ENCODE results near the gene TNRC6C. TPM values are rescaled to one million over a fixed set of nuclear protein-coding genes. Genes with fewer than 3 reads are reported as not detected.

The TNRC6C gene
- total and polyA plus RNA-seq, 2 experiments from 2014 or later = 10.1 to 16.6 TPM

DNA sequence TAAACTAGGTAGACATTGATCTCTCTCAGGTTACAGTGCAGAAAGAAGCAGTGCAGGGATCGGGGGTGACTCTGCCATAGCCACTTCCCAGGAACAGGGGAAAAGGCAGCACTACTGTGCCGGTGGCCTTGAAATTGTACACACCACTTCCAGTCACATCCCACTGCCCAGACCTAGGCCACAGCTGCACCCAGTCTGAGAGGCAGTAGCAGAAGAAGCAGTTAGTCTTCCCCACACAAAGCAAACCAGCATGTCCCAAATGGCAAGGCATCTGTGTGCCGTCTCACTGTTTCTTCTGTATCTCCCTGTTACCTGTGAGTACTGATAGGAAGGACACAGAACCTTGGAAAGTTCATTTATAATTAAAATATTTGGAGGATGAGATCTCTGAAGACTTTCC is 123.0 kb downstream of the TNRC6C start:
- Mint-ChIP-seq H3K27ac (no peak overlapping the region), H3K4me3 (no peak overlapping the region), H3K27me3 (ENCODE audit: insufficient read depth, low read depth, poor library complexity) (peaks cover 6% of the 10 kb centered on the region), H3K9me3 (no peaks in the 10 kb centered on the region), H3K4me1 (no peaks in the 10 kb centered on the region), H3K36me3 (ENCODE audit: low read depth) (peaks cover 51% of the 10 kb centered on the region)
- H3K27ac ChIP-seq (ENCODE audit: low read depth) = no peak overlapping the region
- DNase-seq (ENCODE audit: low spot score) (no peak), ATAC-seq (no peak)
- no peaks in the 10 kb centered on the region for H3K4me1 ChIP-seq (ENCODE audit: insufficient read depth)
- TF ChIP-seq EZH2phosphoT487 (IDR thresholded peaks at IDR 0.05; ENCODE audit: unreplicated experiment) (no peak), CREB1 (CRISPR knock-in tag; IDR thresholded peaks at IDR 0.05; ENCODE audit: low read depth) (no peak), JUNB (IDR thresholded peaks at IDR 0.05; ENCODE audit: unreplicated experiment) (no peak), ZNF331 (CRISPR knock-in tag; IDR thresholded peaks at IDR 0.05; ENCODE audit: low read depth) (no peak), NANOG (IDR thresholded peaks at IDR 0.05; ENCODE audit: borderline replicate concordance) (no peak), EZH2 (IDR thresholded peaks at IDR 0.05; ENCODE audit: low read depth, unreplicated experiment) (no peak), STAT1 (IDR thresholded peaks at IDR 0.05; ENCODE audit: unreplicated experiment) (no peak), POLR2AphosphoS5 (IDR thresholded peaks at IDR 0.05; ENCODE audit: low read depth) (no peak), ZNF114 (CRISPR knock-in tag; IDR thresholded peaks at IDR 0.05) (no peak)
- TF ChIP-seq, protein P1, sequence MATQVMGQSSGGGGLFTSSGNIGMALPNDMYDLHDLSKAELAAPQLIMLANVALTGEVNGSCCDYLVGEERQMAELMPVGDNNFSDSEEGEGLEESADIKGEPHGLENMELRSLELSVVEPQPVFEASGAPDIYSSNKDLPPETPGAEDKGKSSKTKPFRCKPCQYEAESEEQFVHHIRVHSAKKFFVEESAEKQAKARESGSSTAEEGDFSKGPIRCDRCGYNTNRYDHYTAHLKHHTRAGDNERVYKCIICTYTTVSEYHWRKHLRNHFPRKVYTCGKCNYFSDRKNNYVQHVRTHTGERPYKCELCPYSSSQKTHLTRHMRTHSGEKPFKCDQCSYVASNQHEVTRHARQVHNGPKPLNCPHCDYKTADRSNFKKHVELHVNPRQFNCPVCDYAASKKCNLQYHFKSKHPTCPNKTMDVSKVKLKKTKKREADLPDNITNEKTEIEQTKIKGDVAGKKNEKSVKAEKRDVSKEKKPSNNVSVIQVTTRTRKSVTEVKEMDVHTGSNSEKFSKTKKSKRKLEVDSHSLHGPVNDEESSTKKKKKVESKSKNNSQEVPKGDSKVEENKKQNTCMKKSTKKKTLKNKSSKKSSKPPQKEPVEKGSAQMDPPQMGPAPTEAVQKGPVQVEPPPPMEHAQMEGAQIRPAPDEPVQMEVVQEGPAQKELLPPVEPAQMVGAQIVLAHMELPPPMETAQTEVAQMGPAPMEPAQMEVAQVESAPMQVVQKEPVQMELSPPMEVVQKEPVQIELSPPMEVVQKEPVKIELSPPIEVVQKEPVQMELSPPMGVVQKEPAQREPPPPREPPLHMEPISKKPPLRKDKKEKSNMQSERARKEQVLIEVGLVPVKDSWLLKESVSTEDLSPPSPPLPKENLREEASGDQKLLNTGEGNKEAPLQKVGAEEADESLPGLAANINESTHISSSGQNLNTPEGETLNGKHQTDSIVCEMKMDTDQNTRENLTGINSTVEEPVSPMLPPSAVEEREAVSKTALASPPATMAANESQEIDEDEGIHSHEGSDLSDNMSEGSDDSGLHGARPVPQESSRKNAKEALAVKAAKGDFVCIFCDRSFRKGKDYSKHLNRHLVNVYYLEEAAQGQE (IDR thresholded peaks at IDR 0.05; ENCODE audit: unreplicated experiment) = no peak
- TF ChIP-seq, protein P2, sequence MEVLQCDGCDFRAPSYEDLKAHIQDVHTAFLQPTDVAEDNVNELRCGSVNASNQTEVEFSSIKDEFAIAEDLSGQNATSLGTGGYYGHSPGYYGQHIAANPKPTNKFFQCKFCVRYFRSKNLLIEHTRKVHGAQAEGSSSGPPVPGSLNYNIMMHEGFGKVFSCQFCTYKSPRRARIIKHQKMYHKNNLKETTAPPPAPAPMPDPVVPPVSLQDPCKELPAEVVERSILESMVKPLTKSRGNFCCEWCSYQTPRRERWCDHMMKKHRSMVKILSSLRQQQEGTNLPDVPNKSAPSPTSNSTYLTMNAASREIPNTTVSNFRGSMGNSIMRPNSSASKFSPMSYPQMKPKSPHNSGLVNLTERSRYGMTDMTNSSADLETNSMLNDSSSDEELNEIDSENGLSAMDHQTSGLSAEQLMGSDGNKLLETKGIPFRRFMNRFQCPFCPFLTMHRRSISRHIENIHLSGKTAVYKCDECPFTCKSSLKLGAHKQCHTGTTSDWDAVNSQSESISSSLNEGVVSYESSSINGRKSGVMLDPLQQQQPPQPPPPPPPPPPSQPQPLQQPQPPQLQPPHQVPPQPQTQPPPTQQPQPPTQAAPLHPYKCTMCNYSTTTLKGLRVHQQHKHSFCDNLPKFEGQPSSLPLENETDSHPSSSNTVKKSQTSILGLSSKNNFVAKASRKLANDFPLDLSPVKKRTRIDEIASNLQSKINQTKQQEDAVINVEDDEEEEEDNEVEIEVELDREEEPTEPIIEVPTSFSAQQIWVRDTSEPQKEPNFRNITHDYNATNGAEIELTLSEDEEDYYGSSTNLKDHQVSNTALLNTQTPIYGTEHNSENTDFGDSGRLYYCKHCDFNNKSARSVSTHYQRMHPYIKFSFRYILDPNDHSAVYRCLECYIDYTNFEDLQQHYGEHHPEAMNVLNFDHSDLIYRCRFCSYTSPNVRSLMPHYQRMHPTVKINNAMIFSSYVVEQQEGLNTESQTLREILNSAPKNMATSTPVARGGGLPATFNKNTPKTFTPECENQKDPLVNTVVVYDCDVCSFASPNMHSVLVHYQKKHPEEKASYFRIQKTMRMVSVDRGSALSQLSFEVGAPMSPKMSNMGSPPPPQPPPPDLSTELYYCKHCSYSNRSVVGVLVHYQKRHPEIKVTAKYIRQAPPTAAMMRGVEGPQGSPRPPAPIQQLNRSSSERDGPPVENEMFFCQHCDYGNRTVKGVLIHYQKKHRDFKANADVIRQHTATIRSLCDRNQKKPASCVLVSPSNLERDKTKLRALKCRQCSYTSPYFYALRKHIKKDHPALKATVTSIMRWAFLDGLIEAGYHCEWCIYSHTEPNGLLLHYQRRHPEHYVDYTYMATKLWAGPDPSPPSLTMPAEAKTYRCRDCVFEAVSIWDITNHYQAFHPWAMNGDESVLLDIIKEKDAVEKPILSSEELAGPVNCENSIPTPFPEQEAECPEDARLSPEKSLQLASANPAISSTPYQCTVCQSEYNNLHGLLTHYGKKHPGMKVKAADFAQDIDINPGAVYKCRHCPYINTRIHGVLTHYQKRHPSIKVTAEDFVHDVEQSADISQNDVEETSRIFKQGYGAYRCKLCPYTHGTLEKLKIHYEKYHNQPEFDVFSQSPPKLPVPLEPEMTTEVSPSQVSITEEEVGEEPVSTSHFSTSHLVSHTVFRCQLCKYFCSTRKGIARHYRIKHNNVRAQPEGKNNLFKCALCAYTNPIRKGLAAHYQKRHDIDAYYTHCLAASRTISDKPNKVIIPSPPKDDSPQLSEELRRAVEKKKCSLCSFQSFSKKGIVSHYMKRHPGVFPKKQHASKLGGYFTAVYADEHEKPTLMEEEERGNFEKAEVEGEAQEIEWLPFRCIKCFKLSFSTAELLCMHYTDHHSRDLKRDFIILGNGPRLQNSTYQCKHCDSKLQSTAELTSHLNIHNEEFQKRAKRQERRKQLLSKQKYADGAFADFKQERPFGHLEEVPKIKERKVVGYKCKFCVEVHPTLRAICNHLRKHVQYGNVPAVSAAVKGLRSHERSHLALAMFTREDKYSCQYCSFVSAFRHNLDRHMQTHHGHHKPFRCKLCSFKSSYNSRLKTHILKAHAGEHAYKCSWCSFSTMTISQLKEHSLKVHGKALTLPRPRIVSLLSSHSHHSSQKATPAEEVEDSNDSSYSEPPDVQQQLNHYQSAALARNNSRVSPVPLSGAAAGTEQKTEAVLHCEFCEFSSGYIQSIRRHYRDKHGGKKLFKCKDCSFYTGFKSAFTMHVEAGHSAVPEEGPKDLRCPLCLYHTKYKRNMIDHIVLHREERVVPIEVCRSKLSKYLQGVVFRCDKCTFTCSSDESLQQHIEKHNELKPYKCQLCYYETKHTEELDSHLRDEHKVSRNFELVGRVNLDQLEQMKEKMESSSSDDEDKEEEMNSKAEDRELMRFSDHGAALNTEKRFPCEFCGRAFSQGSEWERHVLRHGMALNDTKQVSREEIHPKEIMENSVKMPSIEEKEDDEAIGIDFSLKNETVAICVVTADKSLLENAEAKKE (CRISPR knock-in tag; IDR thresholded peaks at IDR 0.05) = no peak
- TF ChIP-seq, protein P3, sequence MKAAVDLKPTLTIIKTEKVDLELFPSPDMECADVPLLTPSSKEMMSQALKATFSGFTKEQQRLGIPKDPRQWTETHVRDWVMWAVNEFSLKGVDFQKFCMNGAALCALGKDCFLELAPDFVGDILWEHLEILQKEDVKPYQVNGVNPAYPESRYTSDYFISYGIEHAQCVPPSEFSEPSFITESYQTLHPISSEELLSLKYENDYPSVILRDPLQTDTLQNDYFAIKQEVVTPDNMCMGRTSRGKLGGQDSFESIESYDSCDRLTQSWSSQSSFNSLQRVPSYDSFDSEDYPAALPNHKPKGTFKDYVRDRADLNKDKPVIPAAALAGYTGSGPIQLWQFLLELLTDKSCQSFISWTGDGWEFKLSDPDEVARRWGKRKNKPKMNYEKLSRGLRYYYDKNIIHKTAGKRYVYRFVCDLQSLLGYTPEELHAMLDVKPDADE (IDR thresholded peaks at IDR 0.05) = no peak
- TF ChIP-seq, protein P4, sequence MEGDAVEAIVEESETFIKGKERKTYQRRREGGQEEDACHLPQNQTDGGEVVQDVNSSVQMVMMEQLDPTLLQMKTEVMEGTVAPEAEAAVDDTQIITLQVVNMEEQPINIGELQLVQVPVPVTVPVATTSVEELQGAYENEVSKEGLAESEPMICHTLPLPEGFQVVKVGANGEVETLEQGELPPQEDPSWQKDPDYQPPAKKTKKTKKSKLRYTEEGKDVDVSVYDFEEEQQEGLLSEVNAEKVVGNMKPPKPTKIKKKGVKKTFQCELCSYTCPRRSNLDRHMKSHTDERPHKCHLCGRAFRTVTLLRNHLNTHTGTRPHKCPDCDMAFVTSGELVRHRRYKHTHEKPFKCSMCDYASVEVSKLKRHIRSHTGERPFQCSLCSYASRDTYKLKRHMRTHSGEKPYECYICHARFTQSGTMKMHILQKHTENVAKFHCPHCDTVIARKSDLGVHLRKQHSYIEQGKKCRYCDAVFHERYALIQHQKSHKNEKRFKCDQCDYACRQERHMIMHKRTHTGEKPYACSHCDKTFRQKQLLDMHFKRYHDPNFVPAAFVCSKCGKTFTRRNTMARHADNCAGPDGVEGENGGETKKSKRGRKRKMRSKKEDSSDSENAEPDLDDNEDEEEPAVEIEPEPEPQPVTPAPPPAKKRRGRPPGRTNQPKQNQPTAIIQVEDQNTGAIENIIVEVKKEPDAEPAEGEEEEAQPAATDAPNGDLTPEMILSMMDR (conservative IDR thresholded peaks at IDR 0.05; ENCODE audit: low read depth in 2 of 2) = no peak
- no peaks in the 10 kb centered on the region for H3K27me3 ChIP-seq (ENCODE audit: insufficient read depth)
- H4K20me1 ChIP-seq (replicated peaks; ENCODE audit: insufficient read depth) = 0 out of 2 replicates have a peak, but pooled peaks cover 7% of the 10 kb centered on the region
- H3K4me3 ChIP-seq = no peak overlapping the region
- H2AFZ ChIP-seq = no peak overlapping the region
- no peaks in the 10 kb centered on the region for H3K79me2 ChIP-seq (replicated peaks; ENCODE audit: insufficient read depth)
- H3K9me2 ChIP-seq (ENCODE audit: insufficient read depth) = no peaks in the 10 kb centered on the region
- no peak overlapping the region for H3K4me2 ChIP-seq
- no peaks in the 10 kb centered on the region for H3F3A ChIP-seq (replicated peaks; ENCODE audit: low read depth)
- peaks cover 23% of the 10 kb centered on the region for H3K36me3 ChIP-seq (ENCODE audit: insufficient read depth)

Measured in GM23338 (cell line).